Muscle layer of colon (tissue), 2 donors: Measurements from ENCODE around the gene YTHDF1.

Experiments used
- H3K27ac ChIP-seq: one replicate; pipeline ENCODE4 v1.7.0; 2013; ENCODE audit warnings: low read depth, mild to moderate bottlenecking, low read length, moderate library complexity
- H3K27me3 ChIP-seq, 2 donors: one replicate each; pipeline ENCODE4 v1.7.0; 2013; ENCODE audit warnings: low read length in 2 of 2, mild to moderate bottlenecking in 2 of 2; ENCODE audit not compliant: insufficient read depth in 2 of 2, control insufficient read depth in 1 of 2
- H3K36me3 ChIP-seq: one replicate; pipeline ENCODE4 v1.7.0; 2013; ENCODE audit warnings: mild to moderate bottlenecking, low read length; ENCODE audit not compliant: insufficient read depth
- H3K4me1 ChIP-seq: one replicate; pipeline ENCODE4 v1.7.0; 2013; ENCODE audit warnings: mild to moderate bottlenecking, low read length; ENCODE audit not compliant: insufficient read depth
- H3K4me3 ChIP-seq, 2 donors: one replicate each; pipeline ENCODE4 v1.7.0; 2013; ENCODE audit warnings: low read length in 2 of 2, low read depth in 1 of 2, mild to moderate bottlenecking in 1 of 2, moderate library complexity in 1 of 2
- H3K9ac ChIP-seq: one replicate; pipeline ENCODE4 v1.7.0; 2013; ENCODE audit warnings: low read length
- H3K9me3 ChIP-seq: one replicate; pipeline ENCODE4 v1.7.0; 2013; ENCODE audit warnings: mild to moderate bottlenecking, low read length
- donor health status: abdominal sarcoma.
- donor health status: Adenocarcinoma of cecum.

The YTHDF1 gene

DNA sequence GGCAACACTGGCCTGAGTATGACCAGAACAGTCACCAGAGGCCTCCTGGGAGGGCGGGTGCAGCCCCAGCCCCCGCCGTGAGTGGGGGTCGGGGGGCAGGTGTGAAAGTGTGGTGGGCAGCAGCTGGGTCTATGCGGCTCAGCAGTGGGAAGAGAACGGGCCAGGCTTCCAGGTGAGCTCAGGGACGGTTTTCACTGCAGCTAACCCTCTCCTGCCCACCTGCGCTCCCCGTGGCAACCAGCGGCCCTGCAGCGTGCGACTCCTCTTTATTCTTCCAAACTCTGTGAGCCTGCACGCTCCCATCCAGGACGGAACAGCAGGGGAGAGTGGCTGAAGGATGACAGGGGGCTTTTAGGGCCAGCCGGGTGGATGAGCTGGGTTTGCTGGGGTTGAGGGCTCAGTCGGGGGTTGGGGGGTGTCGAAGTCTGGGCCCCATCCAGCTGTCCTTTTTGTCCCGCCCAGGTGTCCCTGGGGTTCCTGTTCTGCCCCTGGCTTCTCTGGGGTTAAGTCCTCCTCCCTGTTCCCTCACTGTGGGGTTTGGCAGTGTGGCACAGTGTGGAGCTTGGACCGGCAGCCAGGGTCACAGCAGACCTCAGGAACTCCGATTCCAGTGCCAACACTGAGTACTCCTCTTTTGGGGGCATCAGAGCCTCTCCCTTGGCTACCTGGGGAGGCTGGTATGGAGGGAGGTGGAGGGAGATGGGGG is 18.9 kb upstream of the YTHDF1 start:
- no peak overlapping the region for H3K9ac ChIP-seq
- no peaks in the 10 kb centered on the region for H3K9me3 ChIP-seq
- H3K27me3 ChIP-seq, result peaks cover 0 to 30% of the 10 kb centered on the region in 2 donors
- no peaks in the 10 kb centered on the region for H3K36me3 ChIP-seq
- H3K27ac ChIP-seq, result no peak overlapping the region
- peaks cover 5% of the 10 kb centered on the region for H3K4me1 ChIP-seq
- H3K4me3 ChIP-seq, result no peak overlapping the region

DNA sequence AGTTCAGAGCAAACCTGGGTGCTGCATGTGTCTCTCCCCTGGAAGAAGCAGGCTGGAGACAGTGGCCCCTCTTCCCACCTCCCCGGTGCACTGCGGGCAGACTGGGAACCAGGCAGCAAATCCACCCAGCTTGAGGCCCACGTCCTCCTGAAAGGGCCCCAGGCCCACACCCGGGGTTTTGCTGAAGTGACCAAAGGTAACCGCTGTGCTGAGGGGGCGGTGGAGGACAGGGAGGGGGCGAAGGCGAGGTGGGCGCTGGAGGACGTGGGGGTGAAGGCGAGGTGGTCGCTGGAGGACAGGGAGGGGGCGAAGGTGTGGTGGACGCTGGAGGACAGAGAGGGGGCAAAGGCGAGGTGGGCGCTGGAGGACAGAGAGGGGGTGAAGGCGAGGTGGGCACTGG is 18.0 kb upstream of the YTHDF1 start:
- Histone ChIP-seq H3K27me3 (peaks cover 0 to 30% of the 10 kb centered on the region in 2 donors), H3K9me3 (no peaks in the 10 kb centered on the region), H3K4me1 (peaks cover 5% of the 10 kb centered on the region), H3K9ac (no peak overlapping the region), H3K36me3 (no peaks in the 10 kb centered on the region), H3K27ac (no peak overlapping the region), H3K4me3 (no peak overlapping the region)

DNA sequence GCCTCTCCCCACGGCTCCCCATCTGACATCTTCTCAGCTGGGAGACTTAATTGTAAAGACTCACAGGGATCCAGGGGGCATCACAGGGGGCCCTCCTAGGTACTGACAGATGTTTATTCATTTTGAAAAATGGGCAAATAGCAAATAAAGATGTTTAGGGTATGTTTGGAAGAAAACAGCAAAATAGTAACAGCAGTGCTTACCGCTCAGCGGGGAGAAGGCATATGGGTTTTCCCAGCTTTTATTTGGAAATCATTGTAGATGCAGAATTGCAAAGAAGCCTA is 17.1 kb upstream of the YTHDF1 start:
- no peak overlapping the region for H3K27ac ChIP-seq
- no peak overlapping the region for H3K9ac ChIP-seq
- H3K4me3 ChIP-seq, result no peak overlapping the region
- no peaks in the 10 kb centered on the region for H3K36me3 ChIP-seq
- peaks cover 0 to 25% of the 10 kb centered on the region in 2 donors for H3K27me3 ChIP-seq
- peaks cover 5% of the 10 kb centered on the region for H3K4me1 ChIP-seq
- H3K9me3 ChIP-seq, result no peaks in the 10 kb centered on the region

DNA sequence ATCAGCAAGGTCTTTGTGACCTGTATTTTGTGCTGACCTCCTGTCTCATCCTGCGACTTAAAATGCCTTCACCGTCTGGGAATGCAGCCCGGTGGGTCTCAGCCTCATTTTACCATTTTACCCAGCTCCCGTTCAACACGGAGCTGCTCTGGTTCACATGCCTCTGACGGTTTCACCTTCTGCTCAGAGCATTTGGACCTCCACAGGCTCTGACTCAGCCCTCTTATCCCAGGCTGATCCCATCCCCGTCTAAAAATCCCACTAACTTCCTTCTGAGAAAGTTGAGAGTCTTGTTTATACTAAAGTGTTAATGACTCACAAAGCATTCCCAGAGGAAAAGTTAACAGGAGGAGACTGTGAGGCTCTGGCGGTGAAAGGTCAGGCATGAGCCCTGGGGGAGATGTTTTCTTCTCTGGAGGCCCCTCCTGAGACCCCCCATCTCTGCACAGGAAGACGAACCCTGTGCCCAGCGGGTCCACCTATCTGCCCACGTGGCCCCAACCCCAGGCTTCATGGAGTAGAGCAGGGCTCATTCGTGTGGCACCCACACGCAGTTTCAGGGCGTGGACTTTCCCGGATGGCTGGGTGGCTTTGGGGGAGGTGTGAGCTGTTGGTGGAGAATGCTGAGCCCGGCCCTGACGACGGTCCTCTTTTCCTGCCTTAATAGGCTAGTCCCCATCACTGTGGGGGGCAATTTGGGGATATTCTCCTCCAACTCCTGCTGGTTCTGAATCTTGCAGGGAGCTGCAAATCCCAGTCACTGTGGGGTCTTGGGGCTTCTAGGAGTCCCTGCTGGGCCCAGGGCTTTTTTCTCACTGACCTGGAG is 16.5 kb upstream of the YTHDF1 start:
- H3K27ac ChIP-seq, result no peak overlapping the region
- no peaks in the 10 kb centered on the region for H3K36me3 ChIP-seq
- peaks cover 5% of the 10 kb centered on the region for H3K4me1 ChIP-seq
- no peak overlapping the region for H3K4me3 ChIP-seq
- H3K9me3 ChIP-seq, result no peaks in the 10 kb centered on the region
- H3K9ac ChIP-seq, result no peak overlapping the region
- peaks cover 0 to 23% of the 10 kb centered on the region in 2 donors for H3K27me3 ChIP-seq

DNA sequence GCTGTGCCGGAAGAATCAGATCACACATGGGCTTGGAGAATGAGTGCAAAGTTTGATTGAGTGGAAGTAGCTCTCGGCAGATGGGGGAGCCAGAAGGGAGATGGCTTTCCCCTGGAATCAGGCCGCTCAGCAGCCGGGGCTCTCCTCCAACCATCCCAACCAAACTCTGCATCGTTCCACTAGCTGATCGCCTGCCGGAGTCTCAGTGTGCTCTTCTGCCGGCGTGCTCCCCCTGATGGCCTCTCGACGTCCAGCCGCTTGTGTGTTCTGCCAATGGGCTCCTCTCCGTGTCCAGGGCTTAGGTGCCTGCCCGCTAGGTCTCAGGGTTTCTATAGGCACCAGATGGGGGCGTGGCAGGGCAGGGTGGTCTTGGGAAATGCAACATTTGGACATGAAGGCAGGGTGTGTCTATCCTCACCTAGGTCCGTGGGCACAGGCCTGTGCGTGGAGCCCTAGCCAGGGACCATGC is 14.9 kb upstream of the YTHDF1 start:
- Histone ChIP-seq H3K4me1 (peaks cover 5% of the 10 kb centered on the region), H3K9ac (no peak overlapping the region), H3K9me3 (no peaks in the 10 kb centered on the region), H3K4me3 (no peak overlapping the region), H3K27ac (no peak overlapping the region), H3K36me3 (no peaks in the 10 kb centered on the region), H3K27me3 (peaks cover 0 to 15% of the 10 kb centered on the region in 2 donors)

DNA sequence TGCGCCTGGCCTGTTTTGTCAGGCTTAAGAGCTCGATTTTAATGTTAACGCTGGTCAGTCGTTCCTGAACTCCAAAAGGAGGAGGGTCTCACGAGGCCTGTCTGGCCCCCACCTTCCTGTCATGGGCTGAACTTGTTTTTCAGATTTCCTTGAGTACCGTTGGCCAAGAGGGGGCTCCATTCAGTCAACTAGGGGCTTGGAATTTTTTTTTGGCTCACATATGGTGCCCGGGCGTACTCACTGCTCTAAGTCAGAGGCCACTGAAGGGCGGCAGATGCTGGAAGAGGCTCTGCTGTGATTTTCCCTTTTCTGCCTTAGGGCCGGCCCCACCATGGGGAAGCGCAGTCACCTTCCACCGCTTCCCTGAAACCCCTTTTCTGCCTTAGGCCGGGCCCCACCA is 12.9 kb upstream of the YTHDF1 start:
- Histone ChIP-seq H3K4me1 (peaks cover 19% of the 10 kb centered on the region), H3K27me3 (peaks cover 0 to 4% of the 10 kb centered on the region in 2 donors), H3K27ac (no peak overlapping the region), H3K9ac (no peak overlapping the region), H3K36me3 (no peaks in the 10 kb centered on the region), H3K4me3 (no peak overlapping the region), H3K9me3 (no peaks in the 10 kb centered on the region)

DNA sequence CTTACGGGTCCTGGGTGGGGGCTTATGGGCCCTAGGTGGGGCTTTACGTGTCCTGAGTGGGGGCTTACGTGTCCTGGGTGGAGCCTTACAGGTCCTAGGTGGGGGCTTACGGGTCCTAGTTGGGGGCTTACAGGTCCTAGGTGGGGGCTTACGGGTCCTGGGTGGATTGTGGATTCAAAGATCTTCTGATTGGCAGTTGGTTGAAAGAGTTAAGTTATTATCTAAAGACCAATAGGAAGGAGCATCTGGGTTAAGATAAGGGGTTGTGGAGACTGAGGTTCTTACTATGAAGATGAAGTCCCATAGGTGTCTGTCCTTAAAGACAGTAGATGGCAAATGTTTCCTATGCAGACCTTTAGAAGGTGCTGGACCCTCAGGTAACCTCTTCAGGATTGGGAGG is 11.3 kb upstream of the YTHDF1 start:
- Histone ChIP-seq H3K27ac (no peak overlapping the region), H3K9ac (no peak overlapping the region), H3K9me3 (no peaks in the 10 kb centered on the region), H3K4me3 (no peak overlapping the region), H3K36me3 (no peaks in the 10 kb centered on the region), H3K4me1 (peaks cover 23% of the 10 kb centered on the region), H3K27me3 (no peaks in the 10 kb centered on the region)

DNA sequence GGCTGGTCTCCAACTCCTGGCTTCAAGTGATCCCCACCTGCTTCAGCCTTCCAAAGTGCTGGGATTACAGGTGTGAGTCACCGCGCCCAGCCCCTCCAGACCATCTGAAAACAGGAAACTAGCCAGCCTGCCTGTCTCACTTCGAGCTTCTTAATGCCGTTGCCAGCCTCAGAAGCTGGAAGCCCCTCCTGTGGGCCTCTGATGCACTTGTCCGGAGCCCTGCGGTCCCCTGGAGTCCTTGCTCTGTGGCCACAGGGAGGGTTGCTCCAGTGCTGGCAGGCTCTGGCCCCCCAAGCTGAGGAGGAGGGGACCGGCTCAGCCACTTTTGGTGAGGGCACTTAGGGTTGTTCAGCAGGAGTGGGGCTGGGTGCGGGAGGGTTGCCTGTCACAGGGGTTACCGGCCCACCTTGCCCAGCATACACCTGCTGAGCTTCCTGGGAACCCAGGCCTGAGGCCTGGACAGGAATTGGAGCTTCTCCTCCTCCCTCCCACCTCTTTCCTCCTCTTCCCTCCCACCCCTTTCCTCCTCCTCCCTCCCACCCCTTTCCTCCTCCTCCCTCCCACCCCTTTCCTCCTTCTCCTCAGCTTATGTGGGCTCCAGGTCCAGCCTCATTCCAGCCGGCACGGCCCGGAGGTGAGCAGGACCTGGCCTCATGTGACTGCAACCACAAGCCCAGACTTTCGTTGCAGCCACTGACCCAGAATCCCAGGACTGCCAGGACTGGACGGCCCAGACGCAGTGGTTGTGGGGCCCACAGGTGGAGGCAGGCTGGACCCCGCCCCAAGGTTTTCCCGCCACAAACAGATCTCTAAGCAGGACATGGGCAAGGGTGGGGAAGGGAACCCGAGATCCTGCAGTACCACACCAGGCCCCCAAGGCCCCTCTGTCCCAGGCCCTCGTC is 10.4 kb upstream of the YTHDF1 start:
- Histone ChIP-seq H3K9ac (no peak overlapping the region), H3K4me3 (no peak overlapping the region), H3K4me1 (peaks cover 23% of the 10 kb centered on the region), H3K27me3 (no peaks in the 10 kb centered on the region), H3K27ac (no peak overlapping the region), H3K36me3 (no peaks in the 10 kb centered on the region), H3K9me3 (no peaks in the 10 kb centered on the region)

DNA sequence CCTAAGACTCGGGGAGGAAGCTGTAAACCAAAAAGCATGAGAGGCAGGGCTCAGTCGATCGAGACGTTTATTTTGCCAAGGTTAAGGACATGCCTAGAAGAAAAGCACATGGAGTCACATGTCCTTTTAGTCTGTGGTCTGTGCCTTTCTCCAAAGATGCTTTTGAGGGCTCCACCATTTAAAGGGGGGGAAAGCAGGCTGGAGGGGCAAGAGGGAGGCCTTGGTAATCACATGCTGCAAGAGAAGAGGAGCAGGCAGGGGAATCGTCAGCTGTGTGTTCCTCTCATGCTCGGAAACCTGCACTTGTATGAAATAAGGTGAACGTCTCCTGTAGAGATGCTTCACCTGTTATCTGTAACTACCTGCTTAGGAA is 9.1 kb upstream of the YTHDF1 start:
- H3K27me3 ChIP-seq, result no peaks in the 10 kb centered on the region
- no peaks in the 10 kb centered on the region for H3K9me3 ChIP-seq
- H3K4me3 ChIP-seq, result no peak overlapping the region
- H3K9ac ChIP-seq, result no peak overlapping the region
- no peaks in the 10 kb centered on the region for H3K36me3 ChIP-seq
- H3K4me1 ChIP-seq, result peaks cover 18% of the 10 kb centered on the region
- no peak overlapping the region for H3K27ac ChIP-seq

DNA sequence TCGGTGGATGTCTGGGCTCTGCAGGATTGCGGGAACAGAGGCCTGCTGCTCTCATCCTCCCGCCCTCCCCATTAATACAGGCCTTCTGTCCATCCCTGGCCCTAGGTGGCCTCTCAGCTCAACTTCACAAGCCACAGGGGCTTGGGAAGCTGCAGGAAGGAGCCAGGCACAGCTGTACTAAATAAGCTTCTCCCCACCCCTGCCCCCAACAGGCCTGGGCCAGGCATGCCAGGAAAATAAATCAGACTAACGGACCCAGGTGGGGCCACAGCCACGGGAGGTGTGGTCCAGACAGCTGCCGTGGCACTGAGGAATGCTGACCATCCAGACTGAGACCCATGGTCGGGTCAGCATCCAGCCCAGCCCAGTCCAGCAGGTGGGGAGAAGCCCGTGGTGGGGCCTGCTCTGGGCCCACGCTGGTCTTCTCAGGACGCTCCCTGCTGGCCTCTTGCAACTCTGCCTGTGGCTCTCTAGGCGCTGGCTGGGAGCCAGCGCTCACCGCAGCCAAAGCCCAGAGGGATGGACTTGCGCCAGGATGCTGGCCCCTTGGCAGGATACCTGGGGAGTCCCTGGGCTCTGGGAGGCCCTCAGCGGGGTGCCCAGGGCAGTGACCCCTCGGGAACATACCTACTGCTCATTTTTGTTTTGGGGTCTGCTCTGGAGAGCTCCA is 8.6 kb upstream of the YTHDF1 start:
- Histone ChIP-seq H3K9me3 (no peaks in the 10 kb centered on the region), H3K9ac (no peak overlapping the region), H3K4me3 (no peak overlapping the region), H3K27ac (no peak overlapping the region), H3K36me3 (no peaks in the 10 kb centered on the region), H3K4me1 (peaks cover 18% of the 10 kb centered on the region), H3K27me3 (no peaks in the 10 kb centered on the region)

DNA sequence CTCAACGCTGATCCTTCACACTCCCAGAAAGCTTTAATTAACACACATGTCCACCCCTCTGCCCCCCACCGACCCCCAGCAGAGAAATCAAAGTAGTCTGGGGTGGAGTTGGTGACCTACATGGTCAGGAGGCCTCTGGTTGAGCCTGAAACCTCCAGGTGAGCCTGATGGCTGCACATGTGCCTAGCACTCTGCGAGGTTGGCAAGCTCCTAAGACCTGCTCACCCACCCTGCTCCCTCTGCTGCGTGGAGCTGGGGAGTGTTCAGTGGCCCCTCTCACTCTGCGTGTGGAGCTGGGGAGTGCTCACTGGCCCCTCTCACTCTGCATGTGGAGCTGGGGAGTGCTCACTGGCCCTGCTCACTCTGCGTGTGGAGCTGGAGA is 7.9 kb upstream of the YTHDF1 start:
- H3K36me3 ChIP-seq, result no peaks in the 10 kb centered on the region
- H3K27ac ChIP-seq, result no peak overlapping the region
- H3K4me3 ChIP-seq, result no peak overlapping the region
- H3K27me3 ChIP-seq, result no peaks in the 10 kb centered on the region
- no peak overlapping the region for H3K9ac ChIP-seq
- H3K9me3 ChIP-seq, result no peaks in the 10 kb centered on the region
- H3K4me1 ChIP-seq, result peaks cover 18% of the 10 kb centered on the region
